IMR-90 (cell line): Measurements from ENCODE around the gene AMPD3. TPM values are rescaled to one million over a fixed set of nuclear protein-coding genes. Genes with fewer than 3 reads are reported as not detected.

Source experiments
- ATAC-seq: fragments of 200-7000 bp; cut with Tn5 transposase; 2 replicates; pipeline ENCODE4 v1.9.1; 2020; ENCODE audit warnings: low read depth, mild to moderate bottlenecking, moderate library complexity
- BruUV-seq: library from RNA; stranded (reverse); fragments of 400-500 nt; replicated peaks from 2 replicates; lab custom pipeline; 2021; lab: Mats Ljungman, UMichigan
- CTCF ChIA-PET: fragments of 300-600 bp; formaldehyde crosslinking; extraction: SDS; loops from one replicate; lab custom pipeline; 2021; ENCODE audit warnings: antibody characterized with exemption; lab: Yijun Ruan, JAX
- POLR2A ChIA-PET: fragments of 300-600 bp; sonication (Branson Sonifier 250); formaldehyde crosslinking; loops from one replicate; lab custom pipeline; 2022; ENCODE audit warnings: antibody characterized with exemption; ENCODE audit not compliant: unreplicated experiment; lab: Charles Lee
- DNase-seq: peaks from one replicate; pipeline ENCODE4 v3.0.0; 2013
- H2AFZ ChIP-seq: replicated peaks from 2 replicates; pipeline ENCODE3; 2013; ENCODE audit warnings: low read length, mild to moderate bottlenecking; ENCODE audit not compliant: poor library complexity
- H2AK5ac ChIP-seq: 2 replicates; pipeline ENCODE4 v1.6.1; 2013; ENCODE audit warnings: low read depth, low read length, inconsistent platforms
- H2AK9ac ChIP-seq: replicated peaks from 2 replicates; pipeline ENCODE3; 2013; ENCODE audit warnings: mild to moderate bottlenecking, low read depth, low read length, moderate library complexity; ENCODE audit not compliant: poor library complexity
- H2BK120ac ChIP-seq: 2 replicates; pipeline ENCODE4 v1.6.1; 2013; ENCODE audit warnings: low read depth, low read length, inconsistent platforms
- H2BK15ac ChIP-seq: 3 replicates; pipeline ENCODE4 v1.6.1; 2013; ENCODE audit warnings: low read depth, low read length, inconsistent platforms
- H2BK20ac ChIP-seq: 2 replicates; pipeline ENCODE4 v1.6.1; 2013; ENCODE audit warnings: low read depth, mild to moderate bottlenecking, inconsistent platforms, low read length, moderate library complexity
- H2BK5ac ChIP-seq: 2 replicates; pipeline ENCODE4 v1.6.1; 2013; ENCODE audit warnings: mild to moderate bottlenecking, low read depth, low read length, inconsistent platforms; ENCODE audit not compliant: poor library complexity, severe bottlenecking
- H3K14ac ChIP-seq: replicated peaks from 2 replicates; pipeline ENCODE4 v1.6.1; 2013; ENCODE audit warnings: low read depth, low read length, inconsistent platforms
- H3K18ac ChIP-seq: 2 replicates; pipeline ENCODE4 v1.6.1; 2013; ENCODE audit warnings: low read depth, low read length, control low read depth
- H3K23ac ChIP-seq: 2 replicates; pipeline ENCODE4 v1.6.1; 2013; ENCODE audit warnings: low read depth, low read length, inconsistent platforms
- H3K27ac ChIP-seq: 2 replicates; pipeline ENCODE4 v1.5.1; 2013; ENCODE audit warnings: mild to moderate bottlenecking, control low read depth, low read length; ENCODE audit not compliant: insufficient read depth
- H3K27me3 ChIP-seq: 2 replicates; pipeline ENCODE4 v1.6.1; 2013; ENCODE audit warnings: low read length; ENCODE audit not compliant: control insufficient read depth, insufficient read depth
- H3K36me3 ChIP-seq: 2 replicates; pipeline ENCODE4 v1.6.1; 2013; ENCODE audit warnings: low read length, mixed read lengths; ENCODE audit not compliant: control insufficient read depth, insufficient read depth
- H3K4ac ChIP-seq: 2 replicates; pipeline ENCODE4 v1.6.1; 2013; ENCODE audit warnings: low read depth, low read length, inconsistent platforms
- H3K4me1 ChIP-seq: 2 replicates; pipeline ENCODE4 v1.6.1; 2013; ENCODE audit warnings: low read length, mixed read lengths; ENCODE audit not compliant: control insufficient read depth, insufficient read depth
- H3K4me2 ChIP-seq: 2 replicates; pipeline ENCODE4 v1.6.1; 2013; ENCODE audit warnings: low read depth, mild to moderate bottlenecking, control low read depth, low read length, moderate library complexity
- H3K4me3 ChIP-seq: 2 replicates; pipeline ENCODE4 v1.5.1; 2013; ENCODE audit warnings: low read depth, mild to moderate bottlenecking, control low read depth, low read length, moderate library complexity; ENCODE audit not compliant: insufficient read depth
- H3K56ac ChIP-seq: 2 replicates; pipeline ENCODE4 v1.6.1; 2013; ENCODE audit warnings: low read length, inconsistent platforms; ENCODE audit not compliant: insufficient read depth; ENCODE audit errors: extremely low read depth
- H3K79me1 ChIP-seq, 2 experiments: 2 replicates each; pipeline ENCODE4 v1.6.1; 2013; ENCODE audit warnings: low read length in 2 of 2, inconsistent platforms in 1 of 2, low read depth in 1 of 2
- H3K9ac ChIP-seq: 2 replicates; pipeline ENCODE4 v1.6.1; 2013; ENCODE audit warnings: low read depth, low read length, control low read depth
- H3K9me1 ChIP-seq: 2 replicates; pipeline ENCODE4 v1.6.1; 2013; ENCODE audit warnings: low read length, inconsistent platforms; ENCODE audit not compliant: insufficient read depth
- H3K9me3 ChIP-seq: 2 replicates; pipeline ENCODE4 v1.6.1; 2013; ENCODE audit warnings: low read length; ENCODE audit not compliant: control insufficient read depth, insufficient read depth
- H4K20me1 ChIP-seq: 2 replicates; pipeline ENCODE4 v1.6.1; 2013; ENCODE audit warnings: low read length, inconsistent platforms; ENCODE audit not compliant: insufficient read depth
- H4K5ac ChIP-seq: 2 replicates; pipeline ENCODE4 v1.6.1; 2013; ENCODE audit warnings: mild to moderate bottlenecking, low read depth, low read length, control low read depth
- H4K8ac ChIP-seq, 2 experiments: 2 replicates each; pipeline ENCODE4 v1.6.1; 2013; ENCODE audit warnings: low read depth in 2 of 2, low read length in 2 of 2, control low read depth in 1 of 2, inconsistent platforms in 1 of 2
- H4K91ac ChIP-seq: 2 replicates; pipeline ENCODE4 v1.6.1; 2013; ENCODE audit warnings: low read depth, low read length, inconsistent platforms; ENCODE audit not compliant: insufficient read depth
- BHLHE40 ChIP-seq: fragments of 150-350 bp; IDR thresholded peaks from 2 replicates; pipeline ENCODE4 v1.6.1; 2016; ENCODE audit warnings: mild to moderate bottlenecking, low read depth, low read length
- CEBPB ChIP-seq: IDR thresholded peaks from 2 replicates; pipeline ENCODE4 v1.6.1; 2012; ENCODE audit warnings: low read depth, low read length, improper control_type of control experiment
- CHD1 ChIP-seq: IDR thresholded peaks from 2 replicates; pipeline ENCODE4 v1.6.1; 2012; ENCODE audit warnings: low read depth, low read length, improper control_type of control experiment
- CTCF ChIP-seq: conservative IDR thresholded peaks from 2 replicates; pipeline ENCODE4 v1.5.1; 2012; ENCODE audit warnings: mild to moderate bottlenecking, low read depth, low read length, improper control_type of control experiment
- ELK1 ChIP-seq: fragments of 150-350 bp; IDR thresholded peaks from 2 replicates; pipeline ENCODE4 v1.6.1; 2016; ENCODE audit warnings: low read depth, mild to moderate bottlenecking, low read length, moderate library complexity, borderline replicate concordance
- FOS ChIP-seq: fragments of 150-350 bp; IDR thresholded peaks from 2 replicates; pipeline ENCODE4 v1.6.1; 2016; ENCODE audit warnings: low read depth, low read length
- MAFK ChIP-seq: IDR thresholded peaks from 2 replicates; pipeline ENCODE4 v1.6.1; 2012; ENCODE audit warnings: low read depth, low read length, improper control_type of control experiment
- MAZ ChIP-seq: IDR thresholded peaks from 2 replicates; pipeline ENCODE4 v1.6.1; 2012; ENCODE audit warnings: low read depth, mild to moderate bottlenecking, low read length, improper control_type of control experiment, moderate library complexity, borderline replicate concordance
- NFE2L2 ChIP-seq: fragments of 150-350 bp; IDR thresholded peaks from 2 replicates; pipeline ENCODE4 v1.6.1; 2016; ENCODE audit warnings: low read depth, mild to moderate bottlenecking, low read length
- POLR2A ChIP-seq: IDR thresholded peaks from 2 replicates; pipeline ENCODE4 v1.6.1; 2012; ENCODE audit warnings: mild to moderate bottlenecking, low read depth, low read length
- RAD21 ChIP-seq: IDR thresholded peaks from 2 replicates; pipeline ENCODE4 v1.6.1; 2012; ENCODE audit warnings: low read length, improper control_type of control experiment
- RCOR1 ChIP-seq: IDR thresholded peaks from 2 replicates; pipeline ENCODE4 v1.6.1; 2012; ENCODE audit warnings: mild to moderate bottlenecking, low read length, improper control_type of control experiment; ENCODE audit not compliant: insufficient replicate concordance
- RFX5 ChIP-seq: IDR thresholded peaks from 2 replicates; pipeline ENCODE4 v1.8.0; 2012; ENCODE audit warnings: low read depth, mild to moderate bottlenecking, low read length, moderate library complexity
- SMC3 ChIP-seq: fragments of 150-350 bp; IDR thresholded peaks from 2 replicates; pipeline ENCODE4 v1.6.1; 2016; ENCODE audit warnings: low read depth, mild to moderate bottlenecking, antibody characterized with exemption, low read length, moderate library complexity
- USF2 ChIP-seq: fragments of 150-350 bp; IDR thresholded peaks from 2 replicates; pipeline ENCODE4 v1.6.1; 2017; ENCODE audit warnings: mild to moderate bottlenecking, antibody characterized with exemption, low read length, low read depth
- WGBS, 2 experiments: methylation state at CpG; one replicate each; pipeline versions ENCODE4 v1.1.5 to v1.1.7; 2013; ENCODE audit warnings: missing lambda C conversion rate in 2 of 2; ENCODE audit not compliant: insufficient read length in 1 of 2; ENCODE audit errors: extremely low coverage in 2 of 2; 5-methylcytosine and 5-hydroxymethylcytosine counted together
- dilution Hi-C: fragments of 300-500 bp; cut with HindIII; formaldehyde crosslinking; loops from one replicate; pipeline ENCODE4 v1.14.3; 2018; ENCODE audit warnings: low sequenced_read_pairs; ENCODE audit not compliant: unreplicated experiment
- in situ Hi-C: fragments of 300-500 bp; cut with MboI; formaldehyde crosslinking; loops from 3 replicates; pipeline ENCODE4 v1.14.3; 2019; ENCODE audit warnings: low sequenced_read_pairs, inconsistent platforms, mixed read lengths
- intact Hi-C: fragments of 100-400 bp; cut with micrococcal nuclease; formaldehyde crosslinking; loops from 2 replicates; pipeline ENCODE4 v1.10.0; 2022
- polyA plus RNA-seq, 3 experiments: library from polyadenylated mRNA; depleted of rRNA; stranded (reverse); fragments of >200 nt; gene quantifications; 2 replicates each; pipeline ENCODE4 v1.2.3, GENCODE V29; 2012; ENCODE audit warnings: low replicate concordance in 1 of 3
- total RNA-seq: library from RNA; depleted of rRNA; stranded (reverse); fragments of >200 nt; gene quantifications from 2 replicates; pipeline ENCODE4 v1.2.3, GENCODE V29; 2012

Gene AMPD3
- total and polyA plus RNA-seq, 2 of the 4 experiments (the other 2 are of a cell fraction): 8.6 to 12.1 TPM

GRCh38 chr11:10418950-10419310 is 36.1 kb upstream of the AMPD3 start:
- no peak overlapping the region for H2AFZ ChIP-seq
- no peaks in the 10 kb centered on the region for H3K79me1 ChIP-seq
- no peak for ATAC-seq
- H2BK120ac ChIP-seq: no peak overlapping the region
- no peak overlapping the region for H3K9ac ChIP-seq
- H2AK9ac ChIP-seq: no peak overlapping the region
- BruUV-seq: no TSS peak
- no peak for DNase-seq
- H4K5ac ChIP-seq: no peak overlapping the region
- peak overlapping the region; percentile 19; the same call in 1 of the 2 replicates for H3K4me2 ChIP-seq
- H4K8ac ChIP-seq: no peak overlapping the region
- H2BK15ac ChIP-seq: no peak overlapping the region
- CTCF ChIA-PET: interaction anchor here (0.5 kb wide), 1 partner anchor 1623 kb away, joined by 3 read pairs; no protein-coding TSS in a partner anchor
- H3K23ac ChIP-seq: no peak overlapping the region
- no CpG with 5 or more reads among the region's 3 CpGs for WGBS, 2 experiments
- intact Hi-C loops (no loop called here), dilution Hi-C loops (no loop called here), in situ Hi-C loops (no loop called here)
- no peak overlapping the region for H3K27ac ChIP-seq
- no peaks in the 10 kb centered on the region for H3K9me3 ChIP-seq
- H3K14ac ChIP-seq: no peak overlapping the region
- no peaks in the 10 kb centered on the region for H3K27me3 ChIP-seq
- H3K18ac ChIP-seq: no peak overlapping the region
- no peak overlapping the region for H4K91ac ChIP-seq
- H2BK5ac ChIP-seq: no peak overlapping the region
- H2BK20ac ChIP-seq: no peak overlapping the region
- no peaks in the 10 kb centered on the region for H3K36me3 ChIP-seq
- no peaks in the 10 kb centered on the region for H3K9me1 ChIP-seq
- H3K4ac ChIP-seq: no peak overlapping the region
- H2AK5ac ChIP-seq: no peak overlapping the region
- no peak overlapping the region for H3K56ac ChIP-seq
- POLR2A ChIA-PET: no interaction called here
- peaks cover 4% of the 10 kb centered on the region for H3K4me1 ChIP-seq
- no peaks in the 10 kb centered on the region for H4K20me1 ChIP-seq
- TF ChIP-seq CHD1 (no peak), RCOR1 (no peak), MAFK (no peak), CEBPB (no peak), RAD21 (no peak), MAZ (no peak), POLR2A (no peak), BHLHE40 (no peak), SMC3 (no peak), FOS (no peak), CTCF (no peak), ELK1 (no peak), RFX5 (no peak), USF2 (no peak), NFE2L2 (no peak)
- H3K4me3 ChIP-seq: no peak overlapping the region
